ENCODE measurements around the gene UNC5A.

GRCh38 chr5:176844281-176844680 is 33.9 kb downstream of the UNC5A start:
- TF ChIP-seq CTCF (IDR thresholded peaks at IDR 0.05; ENCODE audit: borderline replicate concordance, extremely low read depth, low read length, poor library complexity, severe bottlenecking) = no peak
- TF ChIP-seq EZH2 (IDR thresholded peaks at IDR 0.05; ENCODE audit: borderline replicate concordance, low read depth, low read length, severe bottlenecking) = no peak
